ENCODE data around the gene NHSL1.

DNA sequence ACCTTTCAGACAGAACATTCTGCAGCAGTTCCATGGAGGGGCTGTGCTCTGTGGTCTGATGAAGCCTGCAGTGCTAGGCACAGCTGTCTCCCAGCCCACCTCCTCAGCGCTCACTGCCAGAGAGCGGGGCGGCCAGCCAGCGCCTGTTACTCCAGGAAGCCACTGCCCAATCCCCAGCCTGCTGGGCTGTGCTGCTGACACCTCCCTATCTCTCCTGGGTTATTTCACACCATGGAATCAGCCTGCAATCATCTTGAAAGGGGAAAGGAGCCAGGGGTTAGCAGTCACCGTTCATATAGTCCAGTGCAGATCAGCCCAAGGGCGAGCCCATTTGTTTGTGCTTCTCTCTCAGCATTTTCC lies 46.3 kb upstream of the NHSL1 start:
- TF ChIP-seq, protein P1, sequence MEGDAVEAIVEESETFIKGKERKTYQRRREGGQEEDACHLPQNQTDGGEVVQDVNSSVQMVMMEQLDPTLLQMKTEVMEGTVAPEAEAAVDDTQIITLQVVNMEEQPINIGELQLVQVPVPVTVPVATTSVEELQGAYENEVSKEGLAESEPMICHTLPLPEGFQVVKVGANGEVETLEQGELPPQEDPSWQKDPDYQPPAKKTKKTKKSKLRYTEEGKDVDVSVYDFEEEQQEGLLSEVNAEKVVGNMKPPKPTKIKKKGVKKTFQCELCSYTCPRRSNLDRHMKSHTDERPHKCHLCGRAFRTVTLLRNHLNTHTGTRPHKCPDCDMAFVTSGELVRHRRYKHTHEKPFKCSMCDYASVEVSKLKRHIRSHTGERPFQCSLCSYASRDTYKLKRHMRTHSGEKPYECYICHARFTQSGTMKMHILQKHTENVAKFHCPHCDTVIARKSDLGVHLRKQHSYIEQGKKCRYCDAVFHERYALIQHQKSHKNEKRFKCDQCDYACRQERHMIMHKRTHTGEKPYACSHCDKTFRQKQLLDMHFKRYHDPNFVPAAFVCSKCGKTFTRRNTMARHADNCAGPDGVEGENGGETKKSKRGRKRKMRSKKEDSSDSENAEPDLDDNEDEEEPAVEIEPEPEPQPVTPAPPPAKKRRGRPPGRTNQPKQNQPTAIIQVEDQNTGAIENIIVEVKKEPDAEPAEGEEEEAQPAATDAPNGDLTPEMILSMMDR (IDR thresholded peaks at IDR 0.05) = no peak
- no peak for TF ChIP-seq EP300 (IDR thresholded peaks at IDR 0.05; ENCODE audit: low read depth)
- TF ChIP-seq POLR2AphosphoS5 (IDR thresholded peaks at IDR 0.05) = peak in 1 of 3 donors; percentile 10

All from transverse colon (tissue), 4 donors.